Measurements from ENCODE around the gene NAXD. TPM values are rescaled to one million over a fixed set of nuclear protein-coding genes. Genes with fewer than 3 reads are reported as not detected.

The NAXD gene
- total RNA-seq, 1 experiment from 2014 or later = 15.1 TPM

- Histone ChIP-seq H3K27me3 (ENCODE audit: control insufficient read depth, insufficient read depth, low read length) (no peaks in the 10 kb centered on the region), H3K36me3 (ENCODE audit: control insufficient read depth, insufficient read depth, low read length) (no peaks in the 10 kb centered on the region), H3K9me3 (ENCODE audit: control insufficient read depth, insufficient read depth, low read depth, low read length) (no peaks in the 10 kb centered on the region), H3K27ac (ENCODE audit: low read length) (no peak overlapping the region), H3K4me3 (ENCODE audit: low read depth in 2 of 2, low read length in 2 of 2) (no peak overlapping the region), H3K4me1 (ENCODE audit: control insufficient read depth, insufficient read depth, low read length) (no peaks in the 10 kb centered on the region; the same call in 1 of the 2 replicates)
- DNase-seq (ENCODE audit: low read depth, low spot score) = no peak
- no TSS peak for BruUV-seq (replicated peaks)
- POLR2A ChIA-PET = no interaction called here
- intact Hi-C loops (cut with micrococcal nuclease; ENCODE audit: unreplicated experiment) = no loop called here
- TF ChIP-seq SIN3A (IDR thresholded peaks at IDR 0.05; ENCODE audit: borderline replicate concordance, insufficient read depth, low read depth, low read length) (no peak), POLR2AphosphoS5 (IDR thresholded peaks at IDR 0.05; ENCODE audit: low read depth, low read length) (no peak), TCF7L2 (IDR thresholded peaks at IDR 0.05; ENCODE audit: low read depth, low read length) (no peak)
- TF ChIP-seq, protein P1, sequence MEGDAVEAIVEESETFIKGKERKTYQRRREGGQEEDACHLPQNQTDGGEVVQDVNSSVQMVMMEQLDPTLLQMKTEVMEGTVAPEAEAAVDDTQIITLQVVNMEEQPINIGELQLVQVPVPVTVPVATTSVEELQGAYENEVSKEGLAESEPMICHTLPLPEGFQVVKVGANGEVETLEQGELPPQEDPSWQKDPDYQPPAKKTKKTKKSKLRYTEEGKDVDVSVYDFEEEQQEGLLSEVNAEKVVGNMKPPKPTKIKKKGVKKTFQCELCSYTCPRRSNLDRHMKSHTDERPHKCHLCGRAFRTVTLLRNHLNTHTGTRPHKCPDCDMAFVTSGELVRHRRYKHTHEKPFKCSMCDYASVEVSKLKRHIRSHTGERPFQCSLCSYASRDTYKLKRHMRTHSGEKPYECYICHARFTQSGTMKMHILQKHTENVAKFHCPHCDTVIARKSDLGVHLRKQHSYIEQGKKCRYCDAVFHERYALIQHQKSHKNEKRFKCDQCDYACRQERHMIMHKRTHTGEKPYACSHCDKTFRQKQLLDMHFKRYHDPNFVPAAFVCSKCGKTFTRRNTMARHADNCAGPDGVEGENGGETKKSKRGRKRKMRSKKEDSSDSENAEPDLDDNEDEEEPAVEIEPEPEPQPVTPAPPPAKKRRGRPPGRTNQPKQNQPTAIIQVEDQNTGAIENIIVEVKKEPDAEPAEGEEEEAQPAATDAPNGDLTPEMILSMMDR (IDR thresholded peaks at IDR 0.05) = no peak
- TF ChIP-seq, protein P2, sequence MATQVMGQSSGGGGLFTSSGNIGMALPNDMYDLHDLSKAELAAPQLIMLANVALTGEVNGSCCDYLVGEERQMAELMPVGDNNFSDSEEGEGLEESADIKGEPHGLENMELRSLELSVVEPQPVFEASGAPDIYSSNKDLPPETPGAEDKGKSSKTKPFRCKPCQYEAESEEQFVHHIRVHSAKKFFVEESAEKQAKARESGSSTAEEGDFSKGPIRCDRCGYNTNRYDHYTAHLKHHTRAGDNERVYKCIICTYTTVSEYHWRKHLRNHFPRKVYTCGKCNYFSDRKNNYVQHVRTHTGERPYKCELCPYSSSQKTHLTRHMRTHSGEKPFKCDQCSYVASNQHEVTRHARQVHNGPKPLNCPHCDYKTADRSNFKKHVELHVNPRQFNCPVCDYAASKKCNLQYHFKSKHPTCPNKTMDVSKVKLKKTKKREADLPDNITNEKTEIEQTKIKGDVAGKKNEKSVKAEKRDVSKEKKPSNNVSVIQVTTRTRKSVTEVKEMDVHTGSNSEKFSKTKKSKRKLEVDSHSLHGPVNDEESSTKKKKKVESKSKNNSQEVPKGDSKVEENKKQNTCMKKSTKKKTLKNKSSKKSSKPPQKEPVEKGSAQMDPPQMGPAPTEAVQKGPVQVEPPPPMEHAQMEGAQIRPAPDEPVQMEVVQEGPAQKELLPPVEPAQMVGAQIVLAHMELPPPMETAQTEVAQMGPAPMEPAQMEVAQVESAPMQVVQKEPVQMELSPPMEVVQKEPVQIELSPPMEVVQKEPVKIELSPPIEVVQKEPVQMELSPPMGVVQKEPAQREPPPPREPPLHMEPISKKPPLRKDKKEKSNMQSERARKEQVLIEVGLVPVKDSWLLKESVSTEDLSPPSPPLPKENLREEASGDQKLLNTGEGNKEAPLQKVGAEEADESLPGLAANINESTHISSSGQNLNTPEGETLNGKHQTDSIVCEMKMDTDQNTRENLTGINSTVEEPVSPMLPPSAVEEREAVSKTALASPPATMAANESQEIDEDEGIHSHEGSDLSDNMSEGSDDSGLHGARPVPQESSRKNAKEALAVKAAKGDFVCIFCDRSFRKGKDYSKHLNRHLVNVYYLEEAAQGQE (IDR thresholded peaks at IDR 0.05; ENCODE audit: insufficient read depth in 1 of 2, low read depth in 2 of 2, low read length in 1 of 2) = no peak
- in situ Hi-C loops (cut with HindIII; ENCODE audit: low pct_unique_long_range_greater_than_20kb, low sequenced_read_pairs) = no loop called here
- CTCF ChIA-PET = no interaction called here
- ATAC-seq = no peak
These were observed 67.4 kb downstream of the NAXD start for GRCh38 chr13:110682746-110683145.

- Histone ChIP-seq H3K4me1 (ENCODE audit: control insufficient read depth, insufficient read depth, low read length) (no peaks in the 10 kb centered on the region; the same call in 1 of the 2 replicates), H3K27ac (ENCODE audit: low read length) (no peak overlapping the region), H3K4me3 (ENCODE audit: low read depth in 2 of 2, low read length in 2 of 2) (no peak overlapping the region), H3K9me3 (ENCODE audit: control insufficient read depth, insufficient read depth, low read depth, low read length) (no peaks in the 10 kb centered on the region), H3K27me3 (ENCODE audit: control insufficient read depth, insufficient read depth, low read length) (no peaks in the 10 kb centered on the region), H3K36me3 (ENCODE audit: control insufficient read depth, insufficient read depth, low read length) (no peaks in the 10 kb centered on the region)
- in situ Hi-C loops (cut with HindIII; ENCODE audit: low pct_unique_long_range_greater_than_20kb, low sequenced_read_pairs) (no loop called here), intact Hi-C loops (cut with micrococcal nuclease; ENCODE audit: unreplicated experiment) (no loop called here)
- TF ChIP-seq POLR2AphosphoS5 (IDR thresholded peaks at IDR 0.05; ENCODE audit: low read depth, low read length) (no peak), SIN3A (IDR thresholded peaks at IDR 0.05; ENCODE audit: borderline replicate concordance, insufficient read depth, low read depth, low read length) (no peak), TCF7L2 (IDR thresholded peaks at IDR 0.05; ENCODE audit: low read depth, low read length) (no peak)
- TF ChIP-seq, protein P1 (IDR thresholded peaks at IDR 0.05) = no peak; the same call in 1 of the 2 replicates
- TF ChIP-seq, protein P2 (IDR thresholded peaks at IDR 0.05; ENCODE audit: insufficient read depth in 1 of 2, low read depth in 2 of 2, low read length in 1 of 2) = no peak
- POLR2A ChIA-PET = no interaction called here
- ATAC-seq (no peak), DNase-seq (ENCODE audit: low read depth, low spot score) (no peak)
- BruUV-seq (replicated peaks) = no TSS peak
- CTCF ChIA-PET = no interaction called here
These were observed 68.0 kb downstream of the NAXD start for GRCh38 chr13:110683203-110683883.

Data from Panc1 (cell line).